GM18519 (cell line): ENCODE measurements around the gene DKKL1.

Source experiments
- ATAC-seq: cut with Tn5 transposase; IDR thresholded peaks from one replicate; pipeline ENCODE4 v1.9.1; 2021; ENCODE audit warnings: mild to moderate bottlenecking, moderate library complexity; ENCODE audit not compliant: unreplicated experiment, low FRiP score

Gene DKKL1

DNA sequence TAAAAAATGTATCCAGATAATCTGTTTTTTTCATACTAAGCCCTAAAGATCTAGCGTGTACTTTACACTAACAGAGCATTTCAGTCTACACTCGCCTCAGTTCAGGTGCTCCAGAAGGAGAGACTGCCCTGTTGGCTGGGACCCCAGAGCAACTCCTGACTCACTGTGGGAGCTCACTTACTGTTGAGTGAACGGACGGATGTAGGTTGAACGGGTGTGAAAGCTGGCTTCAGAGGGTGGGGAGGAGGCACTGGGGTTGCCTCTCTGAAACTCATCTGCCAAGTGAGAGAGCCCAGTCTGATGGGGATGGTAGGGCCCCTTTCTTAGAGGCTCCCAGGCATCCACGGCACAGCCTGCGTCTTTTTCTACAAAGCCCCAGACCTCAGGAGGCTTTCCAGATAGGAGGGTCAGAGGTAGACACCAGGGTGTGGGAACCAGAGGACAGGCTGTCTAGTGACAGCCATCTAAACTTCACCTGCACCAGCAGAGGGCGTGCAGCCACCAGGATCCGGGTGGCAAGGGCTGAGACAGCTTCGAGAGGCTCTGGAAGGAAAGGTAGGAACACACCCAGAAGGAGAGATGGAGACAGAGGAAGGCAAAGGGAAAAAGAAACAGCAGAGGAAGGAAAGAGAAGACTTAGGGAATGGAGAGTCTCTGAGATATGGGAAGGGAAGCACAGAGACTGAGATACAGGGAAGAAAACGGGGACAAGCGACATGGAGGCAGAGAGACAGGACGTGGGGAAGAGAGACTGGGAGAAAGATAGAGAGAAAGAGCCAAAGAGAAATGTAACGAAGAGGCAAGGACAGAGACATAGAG is 28.1 kb downstream of the DKKL1 start:
- ATAC-seq = no peak

DNA sequence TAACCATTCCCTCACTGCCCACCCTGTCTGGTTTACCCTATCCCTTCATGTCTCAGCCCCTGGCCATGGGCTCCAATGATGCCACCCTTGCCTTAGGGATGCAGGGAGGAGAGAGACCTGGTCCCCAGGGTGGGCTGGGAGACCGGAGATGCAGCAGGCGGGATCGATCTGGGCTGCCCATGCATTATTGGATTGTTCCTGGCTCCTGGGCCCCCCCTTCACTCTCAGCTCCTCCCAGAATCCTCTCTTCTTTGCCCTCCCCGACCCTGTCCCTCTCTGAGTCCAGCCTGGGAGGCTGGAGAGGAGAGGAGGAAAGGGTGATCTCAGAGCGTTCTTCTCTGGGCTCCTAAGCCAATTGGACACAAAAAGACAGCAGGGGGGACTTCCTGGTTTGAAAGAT is 30.2 kb downstream of the DKKL1 start:
- no peak for ATAC-seq

DNA sequence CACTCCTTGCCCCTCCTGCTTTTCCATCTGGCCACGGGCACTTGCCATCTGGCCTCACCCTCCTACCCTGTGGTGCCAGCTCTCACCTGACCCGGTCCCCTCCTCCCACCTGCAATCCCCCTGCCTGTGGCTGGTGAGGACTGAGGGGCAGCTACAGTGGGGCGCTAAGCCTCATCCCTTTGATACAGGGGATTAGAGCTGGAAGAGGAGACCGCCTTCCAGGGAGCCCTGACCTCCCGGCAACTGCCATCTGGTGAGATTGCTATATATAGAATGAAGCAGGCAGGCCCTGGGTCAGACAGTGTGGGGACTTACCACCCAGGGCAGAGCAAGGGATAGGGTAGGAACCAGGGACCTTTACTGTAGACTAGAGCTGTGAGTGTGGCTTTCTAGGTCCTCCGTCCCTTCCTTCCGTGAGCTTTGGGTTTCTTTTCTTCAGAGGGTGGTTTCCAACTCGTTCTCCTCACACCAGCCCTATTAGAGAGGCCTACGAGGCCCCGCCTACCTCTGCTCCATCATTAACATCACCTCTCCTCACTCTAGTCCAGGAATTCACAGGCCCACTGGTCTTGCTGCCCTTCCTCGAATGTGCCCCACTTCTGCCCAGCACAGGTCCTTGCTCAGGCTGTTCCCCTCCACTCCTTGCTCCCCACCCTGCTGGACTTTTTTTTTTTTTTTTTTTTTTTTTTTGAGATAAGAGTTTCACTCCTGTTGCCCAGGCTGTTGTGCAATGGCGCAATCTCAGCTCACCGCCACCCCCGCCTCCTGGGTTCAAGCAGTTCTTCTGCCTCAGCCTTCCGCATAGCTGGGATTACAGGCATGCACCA is 32.1 kb downstream of the DKKL1 start:
- ATAC-seq = no peak

DNA sequence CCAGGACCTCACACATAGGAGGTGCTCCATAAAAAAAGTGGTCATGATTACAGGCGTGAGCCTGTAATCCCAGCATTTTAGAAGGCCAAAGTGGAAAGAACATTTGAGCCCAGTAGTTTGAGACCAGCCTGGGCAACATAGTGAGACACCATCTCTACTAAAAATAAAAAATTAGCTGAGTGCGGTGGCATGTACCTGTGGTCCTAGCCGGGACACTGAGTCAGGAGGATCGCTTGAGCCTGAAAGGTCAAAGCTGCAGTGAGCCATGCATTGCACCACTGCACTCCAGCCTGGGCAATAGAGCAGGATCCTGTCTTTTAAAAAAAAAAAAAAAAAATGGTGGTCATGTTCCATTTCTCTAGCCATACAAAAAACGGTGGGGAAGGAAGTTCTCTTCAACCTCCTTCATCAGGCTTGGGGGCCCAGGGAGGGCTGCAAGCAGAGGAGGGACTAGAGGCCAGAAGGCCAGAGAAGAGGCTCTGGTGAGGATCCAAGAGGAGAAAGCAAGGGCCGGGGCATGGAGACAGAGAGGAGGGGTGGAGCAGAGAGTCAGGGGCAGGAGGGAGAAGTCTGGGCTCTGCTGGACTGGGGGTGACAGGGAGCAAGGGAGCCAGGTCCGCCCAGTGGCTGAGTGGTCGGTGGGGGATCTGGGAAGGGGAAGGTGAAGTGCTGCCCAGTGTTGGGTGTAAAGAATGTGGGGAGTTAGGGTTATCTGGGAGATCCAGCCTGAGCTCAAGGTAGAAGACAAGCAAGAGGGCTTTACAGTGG is 33.2 kb downstream of the DKKL1 start:
- no peak for ATAC-seq

DNA sequence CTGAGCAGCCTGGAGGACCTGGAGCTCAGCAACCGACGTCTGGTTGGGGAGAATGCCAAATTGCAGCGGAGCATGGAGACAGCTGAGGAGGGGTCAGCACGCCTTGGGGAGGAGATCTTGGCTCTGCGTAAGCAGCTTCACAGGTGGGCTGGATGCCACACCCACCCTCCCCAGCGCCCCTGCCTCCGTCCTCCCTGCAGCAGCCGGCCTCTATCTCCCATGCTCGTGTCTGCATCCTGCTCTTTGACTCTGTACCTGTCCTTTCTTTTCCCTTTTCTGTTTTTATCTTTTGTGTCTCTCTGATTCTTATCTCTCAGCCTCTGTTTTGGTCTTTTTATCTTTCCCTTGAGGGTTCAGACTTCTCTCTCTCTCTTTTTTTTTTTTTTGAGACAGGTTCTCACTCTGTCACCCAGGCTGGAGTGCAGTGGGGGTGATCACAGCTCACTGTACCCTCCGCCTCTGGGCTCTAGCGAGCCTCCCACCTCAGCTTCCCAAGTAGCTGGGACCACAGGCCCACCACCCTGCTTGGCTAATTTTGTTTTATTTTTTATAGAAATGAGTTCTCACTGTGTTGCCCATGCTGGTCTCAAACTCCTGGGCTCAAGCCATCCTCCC is 34.4 kb downstream of the DKKL1 start:
- ATAC-seq = no peak

DNA sequence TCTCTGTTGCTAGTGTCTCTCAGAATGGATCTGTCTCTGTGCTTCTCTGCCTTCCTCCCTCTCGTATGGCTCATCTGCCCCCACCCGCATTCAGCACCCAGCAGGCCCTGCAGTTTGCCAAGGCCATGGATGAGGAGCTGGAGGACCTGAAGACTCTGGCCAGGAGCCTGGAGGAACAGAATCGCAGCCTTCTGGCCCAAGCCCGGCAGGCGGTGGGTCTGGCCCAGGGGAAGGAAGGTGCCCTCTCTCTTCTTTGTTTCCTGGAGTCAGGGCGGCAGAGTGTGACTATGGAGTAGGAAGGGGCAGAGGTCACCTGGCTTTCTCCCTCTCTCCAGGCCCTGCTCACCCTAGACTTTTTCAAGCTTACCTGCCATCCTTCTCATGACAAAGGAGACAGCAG is 35.3 kb downstream of the DKKL1 start:
- ATAC-seq = no peak

DNA sequence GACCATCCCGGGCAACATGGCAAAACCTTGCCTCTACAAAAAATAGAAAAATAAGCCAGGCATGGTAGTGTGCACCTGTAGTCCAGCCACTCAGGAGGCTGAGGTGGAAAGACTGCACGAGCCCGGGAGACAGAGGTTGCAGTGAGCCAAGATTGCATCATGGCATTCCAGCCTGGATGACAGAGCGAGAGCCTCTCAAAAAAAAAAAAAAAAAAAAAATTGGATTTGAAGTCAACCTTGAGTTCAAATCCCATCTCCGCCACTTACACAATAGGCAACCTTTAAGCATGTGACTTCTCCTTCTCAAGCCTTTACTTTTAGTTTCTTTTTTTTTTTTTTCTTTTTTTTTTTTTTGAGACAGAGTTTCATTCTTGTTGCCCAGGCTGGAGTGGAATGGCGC is 36.4 kb downstream of the DKKL1 start:
- ATAC-seq = no peak

DNA sequence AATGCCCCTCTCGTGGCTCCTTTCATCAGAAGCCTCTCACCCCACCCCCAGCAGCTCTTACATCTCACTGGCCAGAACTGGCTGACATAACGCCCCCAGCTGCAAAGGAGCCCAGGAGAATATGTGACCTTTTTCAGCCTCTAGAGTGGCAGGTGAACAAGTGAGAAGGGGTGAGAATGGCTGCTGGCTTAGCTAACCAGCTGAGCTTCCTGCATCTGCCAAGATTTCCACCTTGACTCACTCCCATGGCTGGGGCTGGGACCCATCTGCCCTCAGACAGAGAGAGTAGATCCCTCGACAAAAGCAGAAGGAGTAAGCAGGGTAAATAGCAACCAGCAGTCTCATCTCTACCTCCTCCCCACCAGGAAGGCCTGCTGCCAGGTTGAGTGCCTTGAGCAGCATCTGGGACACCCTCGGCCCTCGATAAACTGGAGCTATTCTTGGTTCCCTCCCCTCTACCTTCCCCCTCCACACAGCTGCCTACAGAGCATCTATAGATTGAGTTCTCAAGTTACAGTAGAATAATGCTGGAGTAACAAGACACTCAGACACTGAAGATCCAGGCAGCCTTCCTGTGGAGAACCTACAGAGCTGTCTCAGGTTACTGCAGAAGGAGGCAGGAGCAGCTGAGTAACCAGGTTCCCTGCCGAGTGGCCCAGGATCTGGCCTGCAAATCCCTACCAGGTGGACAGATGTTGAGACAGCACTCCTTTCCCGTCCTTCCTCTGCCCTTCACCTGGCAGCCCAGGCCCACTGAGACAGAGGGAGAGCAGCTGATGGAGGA is 39.9 kb downstream of the DKKL1 start:
- ATAC-seq = no peak

DNA sequence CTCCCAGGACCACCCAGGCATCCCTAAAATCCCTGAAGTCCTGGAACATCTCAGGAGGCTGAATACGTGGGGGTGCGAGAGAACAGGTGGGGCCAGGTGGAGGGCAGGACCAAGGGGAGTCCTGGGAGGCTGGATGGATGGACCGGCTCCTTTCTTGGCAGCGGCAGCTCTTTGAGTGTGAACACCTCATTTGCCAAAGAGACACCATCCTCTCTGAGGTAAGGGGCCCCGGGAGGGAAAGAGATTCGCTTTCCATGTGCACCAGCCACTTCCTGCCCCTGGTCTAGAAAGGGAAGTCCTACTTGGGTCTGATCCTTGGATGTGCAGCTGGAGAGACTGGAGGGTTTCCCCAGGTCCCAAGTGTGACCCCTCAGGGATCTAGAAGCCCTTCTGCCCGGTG is 43.4 kb downstream of the DKKL1 start:
- no peak for ATAC-seq

DNA sequence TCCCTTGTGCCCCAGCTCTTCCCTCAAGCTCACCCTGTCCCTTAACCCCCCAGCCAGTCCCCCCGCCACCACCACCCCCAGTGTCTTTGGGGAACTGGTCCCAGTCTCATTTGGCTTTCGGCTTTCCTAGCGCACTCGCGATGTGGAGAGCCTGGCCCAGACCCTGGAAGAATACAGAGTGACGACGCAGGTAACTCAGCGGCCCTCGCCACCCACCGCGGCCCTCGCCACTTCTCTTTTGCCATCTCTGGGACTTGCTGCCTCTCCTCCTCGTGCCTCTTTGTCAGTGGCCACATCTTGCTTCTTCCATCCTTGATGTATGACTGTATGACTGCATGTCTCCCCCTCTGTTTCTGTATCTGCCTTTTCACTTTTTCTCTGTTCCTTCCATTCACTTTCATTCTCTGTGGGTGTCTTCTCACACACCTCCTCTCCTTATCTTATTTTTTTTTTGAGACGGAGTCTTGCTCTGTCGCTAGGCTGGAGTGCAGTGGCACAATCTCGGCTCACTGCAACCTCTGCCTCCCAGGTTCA is 43.9 kb downstream of the DKKL1 start:
- ATAC-seq = no peak

DNA sequence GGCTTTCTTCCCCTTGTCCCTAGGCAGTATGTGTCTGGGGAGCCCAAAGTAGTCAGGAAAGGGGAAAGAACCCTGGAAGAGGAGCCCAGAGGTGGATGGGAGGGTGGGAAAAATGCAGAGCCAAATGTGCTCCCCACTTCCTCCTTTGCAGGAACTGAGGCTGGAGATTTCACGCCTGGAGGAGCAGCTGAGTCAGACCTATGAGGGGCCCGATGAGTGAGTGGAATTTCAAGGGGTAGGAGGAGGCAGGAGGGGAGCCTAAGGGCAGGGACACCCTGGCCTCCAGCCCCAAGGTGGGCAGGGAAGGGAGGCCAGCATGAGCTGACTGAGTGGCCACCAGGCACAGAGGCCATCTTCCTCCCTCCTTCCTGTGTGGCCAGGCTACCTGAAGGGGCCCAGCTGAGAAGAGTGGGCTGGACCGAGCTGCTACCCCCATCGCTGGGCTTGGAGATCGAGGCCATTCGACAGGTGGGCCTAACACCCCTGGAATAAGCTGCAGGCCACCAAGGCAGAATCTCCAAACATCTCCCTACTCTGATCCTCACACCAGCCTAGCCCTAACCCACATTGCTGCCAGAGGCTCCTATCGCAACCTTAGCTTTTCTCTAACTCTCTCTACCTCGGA is 45.3 kb downstream of the DKKL1 start:
- ATAC-seq = no peak

DNA sequence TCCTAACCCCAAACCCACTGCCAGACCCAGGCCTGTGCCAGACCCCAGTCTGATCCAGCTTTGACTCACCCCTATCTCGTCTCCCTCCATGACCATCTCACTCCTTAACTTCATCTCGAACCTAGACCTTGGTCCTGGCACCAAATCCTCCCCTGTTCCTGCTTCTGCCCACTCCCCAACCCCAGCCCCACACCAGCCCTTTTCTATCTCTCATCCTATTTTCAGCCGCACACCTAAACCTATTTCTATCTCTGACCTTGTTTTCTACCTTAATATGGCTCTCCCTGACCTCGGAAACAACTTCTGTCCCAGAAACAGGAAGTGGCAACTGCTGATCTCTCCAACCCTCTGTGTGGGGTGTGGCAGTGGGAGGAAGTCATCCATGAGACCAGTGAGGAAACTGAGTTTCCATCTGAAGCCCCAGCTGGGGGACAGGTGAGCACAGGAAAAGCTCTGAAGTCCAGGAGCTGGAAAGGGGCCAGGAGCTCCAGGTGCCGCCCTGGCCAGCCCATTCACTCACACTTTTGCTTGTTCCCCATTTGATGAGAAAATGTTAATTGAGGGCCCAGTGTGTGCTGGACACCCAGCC is 45.9 kb downstream of the DKKL1 start:
- ATAC-seq = no peak

DNA sequence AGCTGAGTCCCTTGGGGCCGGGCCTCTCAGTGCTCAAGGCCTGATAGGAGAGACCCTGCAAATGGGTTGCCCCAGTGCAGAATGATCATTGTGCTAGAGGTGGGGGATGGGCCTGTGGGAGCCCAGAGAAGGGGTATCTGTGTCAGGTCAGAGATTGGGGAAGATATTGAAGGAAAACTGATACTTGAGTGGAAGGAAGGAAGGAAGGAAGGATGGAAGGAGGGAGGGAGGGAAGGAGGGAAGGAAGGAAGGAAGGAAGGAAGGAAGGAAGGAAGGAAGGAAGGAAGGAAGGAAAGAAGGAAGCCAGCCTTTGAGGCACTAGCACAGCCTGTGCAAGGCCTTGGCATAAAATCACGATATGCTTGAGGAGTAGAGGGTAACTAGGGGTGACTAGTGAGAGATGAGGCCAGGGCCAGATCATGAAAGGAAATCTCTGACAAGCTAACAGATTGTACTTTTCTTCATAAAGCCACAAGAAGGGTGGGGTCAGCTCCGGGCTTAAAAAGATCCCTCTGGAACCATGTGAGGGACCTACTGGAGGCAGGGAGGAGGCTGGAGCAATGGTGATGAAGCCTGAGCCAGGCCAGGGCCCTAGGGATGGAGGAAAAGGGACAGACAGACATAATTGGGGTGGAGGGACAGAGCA is 48.1 kb downstream of the DKKL1 start:
- no peak for ATAC-seq

DNA sequence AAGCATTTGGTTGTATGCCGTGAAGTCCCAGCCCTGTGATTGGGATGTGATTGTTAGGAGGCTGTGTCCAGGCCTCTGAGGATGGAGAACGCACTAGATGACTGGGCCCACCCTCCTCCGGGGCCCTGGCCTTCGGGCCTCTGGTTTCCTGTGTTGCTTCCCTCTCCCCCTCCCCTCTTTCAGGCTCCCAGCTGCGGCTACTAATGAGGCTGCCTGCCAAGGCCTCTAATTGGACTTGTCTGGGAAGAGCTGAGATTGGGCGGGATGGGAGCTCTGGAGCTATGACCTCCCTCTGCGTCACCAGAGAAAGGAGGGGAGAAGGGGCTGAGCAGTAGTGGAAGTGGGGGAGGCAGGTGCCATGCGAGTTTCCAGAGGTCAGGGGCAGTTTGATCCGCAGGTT is 49.7 kb downstream of the DKKL1 start:
- no peak for ATAC-seq

DNA sequence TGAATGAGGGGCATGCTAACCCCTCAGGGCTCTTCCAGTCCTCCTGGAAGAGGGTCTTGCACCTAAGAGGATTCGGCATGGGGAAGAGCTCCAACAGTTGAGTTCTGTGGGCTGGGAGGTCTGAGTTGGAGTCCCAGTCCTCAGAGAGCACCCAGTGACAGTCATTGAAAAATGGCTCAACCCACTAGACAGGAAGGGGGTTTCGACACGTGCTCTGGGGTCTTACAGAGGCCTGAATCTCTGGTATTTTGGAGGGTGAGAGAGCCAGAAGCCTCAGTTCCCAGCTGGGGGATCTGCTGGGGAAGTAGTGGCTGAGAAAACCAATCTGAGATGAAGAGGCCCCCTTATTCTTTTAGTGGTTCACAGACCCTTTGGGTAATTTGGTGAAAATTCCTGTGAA is 50.6 kb downstream of the DKKL1 start:
- no peak for ATAC-seq

DNA sequence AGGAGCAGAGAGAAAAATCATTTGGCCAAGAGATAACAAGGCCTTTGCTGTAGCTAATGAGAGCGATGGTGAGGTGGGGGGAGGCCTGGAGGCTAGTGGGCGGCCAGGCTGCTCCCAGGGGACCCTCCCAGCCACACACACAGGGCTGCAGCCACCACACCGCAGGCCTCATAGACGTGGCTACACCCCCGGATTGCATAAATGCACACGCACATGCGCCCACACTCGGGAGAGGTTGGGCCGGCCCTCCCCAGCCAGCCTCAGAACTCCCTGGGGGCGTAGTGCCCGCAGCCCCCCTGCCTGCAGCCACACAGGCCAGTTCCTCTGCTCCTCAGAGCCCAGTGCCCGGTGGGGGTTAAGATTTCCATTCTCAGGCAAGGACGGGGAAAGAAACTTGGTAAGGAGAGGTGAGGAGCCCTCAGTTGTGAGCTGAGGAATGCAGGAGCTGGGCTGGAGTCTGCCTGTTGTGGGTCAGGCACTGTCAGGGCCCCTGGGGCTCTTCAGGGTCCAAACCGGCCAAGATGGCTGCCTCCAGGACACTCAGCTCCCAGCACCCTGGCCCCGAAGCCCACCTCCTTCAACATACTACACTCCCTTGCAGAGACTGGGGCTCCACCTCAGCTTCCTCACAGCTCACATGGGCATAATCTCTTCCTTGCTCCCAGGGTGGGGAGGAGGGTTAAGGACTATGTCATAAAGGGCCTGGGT is 51.6 kb downstream of the DKKL1 start:
- no peak for ATAC-seq

DNA sequence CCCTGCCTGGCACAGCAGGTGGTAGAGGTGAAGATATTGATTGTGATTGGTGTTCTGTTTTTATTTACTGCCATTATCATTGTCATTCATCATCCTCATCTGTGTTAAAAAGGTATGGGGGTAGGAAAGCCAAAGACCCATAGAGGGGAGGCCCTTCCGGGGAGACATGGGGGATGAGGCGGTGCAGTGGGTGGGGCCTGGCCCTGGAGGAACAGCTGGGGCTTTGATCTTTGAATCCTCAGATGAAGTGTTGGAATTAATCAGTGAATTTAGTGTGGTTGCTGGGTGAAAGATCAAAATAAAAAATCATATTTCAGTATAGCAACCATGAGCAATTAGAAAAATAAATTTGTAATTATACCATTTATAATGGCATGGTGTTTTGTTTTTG is 52.1 kb downstream of the DKKL1 start:
- ATAC-seq = no peak

DNA sequence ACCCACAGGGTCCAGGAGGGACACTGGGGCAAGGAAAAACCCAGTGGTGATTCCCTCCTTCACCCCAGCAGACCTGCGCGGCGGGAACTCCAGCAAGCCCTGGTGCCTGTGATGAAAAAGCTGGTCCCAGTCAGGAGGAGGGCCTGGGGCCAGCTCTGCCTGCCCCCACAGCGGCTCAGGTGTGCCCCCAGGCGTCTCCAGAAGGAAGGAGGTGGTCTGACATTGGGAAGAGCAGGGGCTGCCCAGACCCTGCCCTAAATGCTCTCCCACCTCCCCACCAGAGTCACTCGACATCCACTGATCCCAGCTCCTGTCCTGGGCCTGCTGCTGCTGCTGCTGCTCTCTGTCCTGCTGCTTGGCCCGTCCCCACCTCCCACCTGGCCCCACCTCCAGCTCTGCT is 53.4 kb downstream of the DKKL1 start:
- ATAC-seq = no peak
